Measurements from ENCODE around the gene UBAP2.

GRCh38 chr9:34049630-34050384, 1.1 kb upstream of the UBAP2 start:
- no peak for TF ChIP-seq CTCF (IDR thresholded peaks at IDR 0.05)
- no peak for TF ChIP-seq EP300 (IDR thresholded peaks at IDR 0.05)
- no peak for TF ChIP-seq POLR2AphosphoS5 (IDR thresholded peaks at IDR 0.05)
- TF ChIP-seq POLR2A (IDR thresholded peaks at IDR 0.05; ENCODE audit: low read depth), result no peak

Data from esophagus muscularis mucosa (tissue), 4 donors.